WTC11 (cell line): ENCODE results near the gene DTNBP1. TPM values are rescaled to one million over a fixed set of nuclear protein-coding genes. Genes with fewer than 3 reads are reported as not detected.

ENCODE experiments used
- ATAC-seq: fragments of 200-7000 bp; cut with Tn5 transposase; 2 replicates; pipeline ENCODE4 v1.10.0; 2021; ENCODE audit warnings: mild to moderate bottlenecking, moderate library complexity
- CTCF ChIA-PET: fragments of 300-600 bp; sonication (Branson Sonifier 250); formaldehyde crosslinking; loops from one replicate; lab custom pipeline; 2021; ENCODE audit warnings: antibody characterized with exemption; lab: Charles Lee
- POLR2A ChIA-PET: fragments of 350-600 bp; sonication (Branson Sonifier 250); formaldehyde crosslinking; loops from one replicate; lab custom pipeline; 2021; ENCODE audit warnings: antibody characterized with exemption; lab: Charles Lee
- DNase-seq: peaks from one replicate; pipeline ENCODE4 v3.0.0; 2021; ENCODE audit warnings: low spot score
- H3K27ac Mint-ChIP-seq: 2 replicates; pipeline ENCODE4 v1.8.0; 2021; ENCODE audit warnings: mixed read lengths
- H3K27me3 Mint-ChIP-seq: 2 replicates; pipeline ENCODE4 v1.8.0; 2021; ENCODE audit warnings: low read depth, mild to moderate bottlenecking, moderate library complexity, mixed read lengths
- H3K36me3 Mint-ChIP-seq: 2 replicates; pipeline ENCODE4 v1.8.0; 2021; ENCODE audit warnings: mixed read lengths
- H3K4me1 Mint-ChIP-seq: 2 replicates; pipeline ENCODE4 v1.8.0; 2022; ENCODE audit warnings: mixed read lengths
- H3K4me3 Mint-ChIP-seq: 2 replicates; pipeline ENCODE4 v1.8.0; 2021; ENCODE audit warnings: mild to moderate bottlenecking, moderate library complexity, mixed read lengths
- H3K9me3 Mint-ChIP-seq: 2 replicates; pipeline ENCODE4 v1.8.0; 2021; ENCODE audit warnings: mixed read lengths
- ARID4B ChIP-seq: sonication (generic); formaldehyde crosslinking; IDR thresholded peaks from 2 replicates; pipeline ENCODE4 v1.8.0; 2023; ENCODE audit warnings: missing genetic modification reagents, mild to moderate bottlenecking, borderline replicate concordance
- ATF6 ChIP-seq: sonication (generic); formaldehyde crosslinking; IDR thresholded peaks from 2 replicates; pipeline ENCODE4 v1.8.1; 2023; ENCODE audit warnings: mild to moderate bottlenecking, missing genetic modification reagents
- CBFB ChIP-seq: sonication (generic); formaldehyde crosslinking; IDR thresholded peaks from 2 replicates; pipeline ENCODE4 v1.8.1; 2022; ENCODE audit warnings: mild to moderate bottlenecking, low read depth, missing genetic modification reagents
- E2F1 ChIP-seq: sonication (generic); formaldehyde crosslinking; IDR thresholded peaks from 2 replicates; pipeline ENCODE4 v1.8.0; 2022; ENCODE audit warnings: mild to moderate bottlenecking, missing genetic modification reagents
- E2F4 ChIP-seq: sonication (generic); formaldehyde crosslinking; IDR thresholded peaks from 2 replicates; pipeline ENCODE4 v1.8.1; 2022; ENCODE audit warnings: low read depth, mild to moderate bottlenecking, moderate library complexity, missing genetic modification reagents, borderline replicate concordance
- ELF4 ChIP-seq: sonication (generic); formaldehyde crosslinking; IDR thresholded peaks from 2 replicates; pipeline ENCODE4 v1.8.1; 2022; ENCODE audit warnings: low read depth, mild to moderate bottlenecking, moderate library complexity, missing genetic modification reagents
- ETV6 ChIP-seq: sonication (generic); formaldehyde crosslinking; IDR thresholded peaks from 2 replicates; pipeline ENCODE4 v1.8.1; 2022; ENCODE audit warnings: mild to moderate bottlenecking, missing genetic modification reagents
- GABPB1 ChIP-seq: sonication (generic); formaldehyde crosslinking; IDR thresholded peaks from 2 replicates; pipeline ENCODE4 v1.8.1; 2023; ENCODE audit warnings: mild to moderate bottlenecking, missing genetic modification reagents
- KAT7 ChIP-seq: sonication (generic); formaldehyde crosslinking; IDR thresholded peaks from 2 replicates; pipeline ENCODE4 v1.8.1; 2023; ENCODE audit warnings: missing genetic modification reagents, mild to moderate bottlenecking, borderline replicate concordance
- MXD4 ChIP-seq: fragments of 250-450 bp; sonication (Bioruptor Pico); IDR thresholded peaks from 2 replicates; pipeline ENCODE4 v1.8.0; 2021; ENCODE audit warnings: mild to moderate bottlenecking, moderate library complexity, borderline replicate concordance
- NFATC4 ChIP-seq: fragments of 250-450 bp; sonication (Bioruptor Pico); IDR thresholded peaks from 2 replicates; pipeline ENCODE4 v1.9.0; 2021; ENCODE audit warnings: mild to moderate bottlenecking
- NR3C1 ChIP-seq: sonication (generic); formaldehyde crosslinking; conservative IDR thresholded peaks from 2 replicates; pipeline ENCODE4 v1.8.1; 2023; ENCODE audit warnings: low read depth, mild to moderate bottlenecking, missing genetic modification reagents
- OVOL2 ChIP-seq: fragments of 250-450 bp; sonication (Bioruptor Pico); IDR thresholded peaks from 2 replicates; pipeline ENCODE4 v1.9.0; 2021; ENCODE audit warnings: mild to moderate bottlenecking, borderline replicate concordance
- PRRX2 ChIP-seq: fragments of 250-450 bp; sonication (Bioruptor Pico); IDR thresholded peaks from 2 replicates; pipeline ENCODE4 v1.8.0; 2021; ENCODE audit warnings: mild to moderate bottlenecking
- SOX15 ChIP-seq: fragments of 250-450 bp; sonication (Bioruptor Pico); IDR thresholded peaks from 2 replicates; pipeline ENCODE4 v1.9.0; 2021; ENCODE audit warnings: mild to moderate bottlenecking
- TCF7 ChIP-seq: sonication (generic); formaldehyde crosslinking; IDR thresholded peaks from 2 replicates; pipeline ENCODE4 v1.8.0; 2022; ENCODE audit warnings: mild to moderate bottlenecking, low read depth, missing genetic modification reagents, moderate library complexity
- ZNF281 ChIP-seq: sonication (generic); formaldehyde crosslinking; IDR thresholded peaks from 2 replicates; pipeline ENCODE4 v1.8.0; 2023; ENCODE audit warnings: mild to moderate bottlenecking, missing genetic modification reagents
- ZNF317 ChIP-seq: sonication (generic); formaldehyde crosslinking; IDR thresholded peaks from 2 replicates; pipeline ENCODE4 v1.8.1; 2023; ENCODE audit warnings: low read depth, mild to moderate bottlenecking, moderate library complexity, missing genetic modification reagents, borderline replicate concordance
- ZNF396 ChIP-seq: fragments of 250-450 bp; sonication (Bioruptor Pico); IDR thresholded peaks from 2 replicates; pipeline ENCODE4 v1.8.0; 2021; ENCODE audit warnings: mild to moderate bottlenecking, moderate library complexity, borderline replicate concordance
- total RNA-seq: library from RNA; stranded (reverse); gene quantifications from 3 replicates; pipeline ENCODE4 v1.2.3, GENCODE V29; 2021

Gene DTNBP1
- total RNA-seq, 1 experiment from 2014 or later, result 15.1 TPM

GRCh38 chr6:15538766-15539495 is 123.9 kb downstream of the DTNBP1 start:
- Mint-ChIP-seq H3K9me3 (peaks cover 17% of the 10 kb centered on the region), H3K36me3 (peaks cover 15% of the 10 kb centered on the region), H3K4me3 (no peak overlapping the region), H3K4me1 (no peaks in the 10 kb centered on the region), H3K27me3 (no peaks in the 10 kb centered on the region; the same call in 1 of the 2 replicates), H3K27ac (0 out of 2 replicates have a peak overlapping the region, but pooled peaks have one; percentile 23)
- no peak for ATAC-seq
- DNase-seq, result no peak
- TF ChIP-seq MXD4 (CRISPR knock-in tag) (no peak), GABPB1 (CRISPR knock-in tag) (no peak), KAT7 (no peak), CBFB (CRISPR knock-in tag) (no peak), E2F1 (no peak), PRRX2 (CRISPR knock-in tag) (no peak), E2F4 (CRISPR knock-in tag) (no peak), ETV6 (no peak), TCF7 (CRISPR knock-in tag) (no peak), NR3C1 (CRISPR knock-in tag) (no peak), SOX15 (CRISPR knock-in tag) (no peak), ARID4B (CRISPR knock-in tag) (no peak), ATF6 (CRISPR knock-in tag) (no peak), ZNF396 (CRISPR knock-in tag) (no peak), NFATC4 (no peak), ZNF281 (CRISPR knock-in tag) (no peak), OVOL2 (CRISPR knock-in tag) (no peak), ELF4 (CRISPR knock-in tag) (no peak), ZNF317 (CRISPR knock-in tag) (no peak)
- ChIA-PET POLR2A (no interaction called here), CTCF (no interaction called here)
